HG03196 (cell line): ENCODE measurements around the gene FXR2.

ENCODE experiments used
- ATAC-seq: cut with Tn5 transposase; IDR thresholded peaks from one replicate; pipeline ENCODE4 v1.9.1; 2021; ENCODE audit not compliant: unreplicated experiment

The FXR2 gene

DNA sequence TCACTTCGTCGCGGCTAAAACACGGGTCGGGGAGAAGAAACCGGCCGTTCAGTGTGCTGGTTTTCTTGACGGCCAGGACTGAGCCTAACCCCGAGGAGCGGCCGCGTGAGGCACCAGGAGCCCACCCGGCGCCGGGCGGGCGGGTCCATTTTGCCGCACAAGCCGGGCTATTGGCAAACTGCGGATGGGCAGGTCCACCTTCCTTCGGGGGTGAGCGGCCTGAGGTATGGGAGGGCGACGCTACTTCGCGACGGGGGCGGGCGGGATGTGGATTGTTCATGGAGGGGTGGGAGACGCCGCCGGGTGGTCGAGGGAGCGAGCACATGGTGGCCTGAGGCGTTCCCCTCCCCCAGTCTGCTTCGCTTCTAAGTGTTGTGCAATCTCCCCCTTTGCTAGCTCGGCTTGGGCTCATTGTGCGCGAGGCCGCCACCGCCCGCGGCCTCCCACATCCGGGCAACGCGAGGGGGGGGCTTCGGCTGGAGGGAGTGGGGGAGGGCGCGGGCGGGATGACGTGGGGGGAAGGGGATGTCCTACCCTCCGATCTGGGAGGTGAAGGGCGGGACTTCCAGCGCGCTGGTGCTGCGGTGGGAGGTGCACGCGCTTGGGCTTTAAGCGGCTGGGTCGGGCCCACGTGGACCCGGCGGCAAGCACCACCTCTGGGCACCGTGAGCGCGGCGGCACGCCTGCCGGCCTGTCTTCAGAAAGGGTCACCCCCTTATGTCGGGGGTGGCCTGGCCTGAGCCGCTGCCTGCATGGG, 41.2 kb downstream of the FXR2 start:
- no peak for ATAC-seq

DNA sequence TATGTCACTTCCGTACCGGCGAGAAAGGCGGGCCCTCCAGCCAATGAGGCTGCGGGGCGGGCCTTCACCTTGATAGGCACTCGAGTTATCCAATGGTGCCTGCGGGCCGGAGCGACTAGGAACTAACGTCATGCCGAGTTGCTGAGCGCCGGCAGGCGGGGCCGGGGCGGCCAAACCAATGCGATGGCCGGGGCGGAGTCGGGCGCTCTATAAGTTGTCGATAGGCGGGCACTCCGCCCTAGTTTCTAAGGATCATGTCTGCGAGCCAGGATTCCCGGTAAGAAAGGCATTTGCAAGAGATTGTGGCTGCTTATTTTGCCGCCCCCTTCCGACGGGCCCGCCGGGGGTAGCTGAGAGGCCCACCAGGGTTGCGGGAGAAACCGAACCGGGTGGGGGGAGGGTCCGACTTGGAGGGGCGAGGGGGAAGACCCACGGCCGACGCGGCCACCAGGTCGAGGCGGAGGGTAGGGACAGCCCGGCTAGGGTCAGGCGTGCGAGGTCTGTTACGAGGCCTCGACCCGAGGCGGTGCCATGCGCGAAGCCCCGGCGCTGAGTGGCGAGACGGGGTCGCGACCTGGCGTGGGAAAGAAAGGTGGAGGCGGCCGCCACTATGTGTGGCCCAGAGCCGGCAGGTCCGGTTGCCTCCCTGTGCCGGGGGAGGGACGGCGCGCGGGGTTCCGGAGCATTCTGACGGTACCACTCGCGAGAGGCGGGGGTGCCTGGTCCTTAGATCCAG, 41.9 kb downstream of the FXR2 start:
- peak; percentile 9 for ATAC-seq

DNA sequence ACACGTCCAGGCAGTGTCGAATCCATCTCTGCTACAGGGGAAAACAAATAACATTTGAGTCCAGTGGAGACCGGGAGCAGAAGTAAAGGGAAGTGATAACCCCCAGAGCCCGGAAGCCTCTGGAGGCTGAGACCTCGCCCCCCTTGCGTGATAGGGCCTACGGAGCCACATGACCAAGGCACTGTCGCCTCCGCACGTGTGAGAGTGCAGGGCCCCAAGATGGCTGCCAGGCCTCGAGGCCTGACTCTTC, 42.4 kb downstream of the FXR2 start:
- peak; percentile 87 for ATAC-seq

DNA sequence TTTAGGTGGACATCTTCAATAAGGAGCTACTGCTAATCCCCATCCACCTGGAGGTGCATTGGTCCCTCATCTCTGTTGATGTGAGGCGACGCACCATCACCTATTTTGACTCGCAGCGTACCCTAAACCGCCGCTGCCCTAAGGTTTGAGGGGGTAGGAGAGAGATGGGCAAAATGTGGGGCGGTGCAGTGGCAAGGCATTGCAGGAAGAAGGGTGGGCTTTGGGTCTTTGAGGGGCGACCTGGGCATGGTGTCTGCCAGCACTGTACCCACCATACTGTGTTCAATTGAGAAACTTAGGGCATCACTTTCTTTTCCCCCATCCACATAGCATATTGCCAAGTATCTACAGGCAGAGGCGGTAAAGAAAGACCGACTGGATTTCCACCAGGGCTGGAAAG, 44.3 kb downstream of the FXR2 start:
- ATAC-seq: no peak

DNA sequence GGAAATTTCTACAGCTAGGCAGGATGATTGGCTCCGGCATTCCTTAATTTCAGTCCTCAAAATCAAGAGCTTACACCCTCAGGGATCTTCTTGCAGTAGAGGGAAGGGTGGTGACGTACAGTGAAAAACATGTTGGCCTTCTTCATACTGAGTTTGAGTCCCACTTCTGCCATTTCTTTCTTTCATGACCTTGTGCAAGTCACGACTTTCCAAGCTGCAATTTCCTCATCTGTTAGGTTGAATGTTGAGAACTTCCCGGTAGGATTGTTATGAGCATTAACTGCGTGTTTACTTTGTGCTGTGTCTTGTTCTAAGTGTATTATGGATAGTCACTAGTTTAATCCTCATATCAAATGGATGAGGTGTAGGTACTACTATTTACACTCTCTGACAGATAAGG, 45.1 kb downstream of the FXR2 start:
- ATAC-seq: no peak

DNA sequence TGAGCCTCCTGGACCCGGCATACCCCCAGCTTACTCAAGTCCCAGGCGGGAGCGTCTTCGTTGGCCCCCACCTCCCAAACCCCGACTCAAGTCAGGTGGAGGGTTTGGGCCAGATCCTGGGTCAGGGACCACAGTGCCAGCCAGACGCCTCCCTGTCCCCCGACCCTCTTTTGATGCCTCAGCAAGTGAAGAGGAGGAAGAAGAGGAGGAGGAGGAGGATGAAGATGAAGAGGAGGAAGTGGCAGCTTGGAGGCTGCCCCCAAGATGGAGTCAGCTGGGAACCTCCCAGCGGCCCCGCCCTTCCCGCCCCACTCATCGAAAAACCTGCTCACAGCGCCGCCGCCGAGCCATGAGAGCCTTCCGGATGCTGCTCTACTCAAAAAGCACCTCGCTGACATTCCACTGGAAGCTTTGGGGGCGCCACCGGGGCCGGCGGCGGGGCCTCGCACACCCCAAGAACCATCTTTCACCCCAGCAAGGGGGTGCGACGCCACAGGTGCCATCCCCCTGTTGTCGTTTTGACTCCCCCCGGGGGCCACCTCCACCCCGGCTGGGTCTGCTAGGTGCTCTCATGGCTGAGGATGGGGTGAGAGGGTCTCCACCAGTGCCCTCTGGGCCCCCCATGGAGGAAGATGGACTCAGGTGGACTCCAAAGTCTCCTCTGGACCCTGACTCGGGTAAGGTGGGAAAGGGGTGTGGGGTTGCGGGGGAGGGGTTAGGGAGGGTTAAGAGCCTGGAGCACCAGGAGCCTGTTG, 51.4 kb downstream of the FXR2 start:
- ATAC-seq: no peak

DNA sequence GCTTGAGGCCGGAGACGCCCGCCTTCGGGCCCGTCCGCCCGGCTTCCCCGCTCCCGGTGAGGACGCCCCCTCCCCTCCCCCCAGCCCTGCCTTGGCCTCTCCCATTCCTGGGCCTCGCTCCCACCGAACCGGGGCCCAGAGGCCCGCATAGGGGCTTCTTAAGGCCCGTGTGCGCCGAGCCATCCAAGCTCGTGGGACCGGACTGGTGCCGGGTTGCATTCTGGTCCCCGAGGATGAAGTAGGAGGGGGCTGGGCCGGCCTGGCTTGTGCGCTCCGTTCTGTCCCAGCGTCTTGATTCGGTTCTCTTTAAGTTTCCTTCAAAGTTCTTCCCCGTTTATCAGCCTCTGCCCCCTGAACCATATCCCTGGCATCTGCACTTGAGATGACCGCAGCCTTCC, 52.5 kb downstream of the FXR2 start:
- no peak for ATAC-seq

DNA sequence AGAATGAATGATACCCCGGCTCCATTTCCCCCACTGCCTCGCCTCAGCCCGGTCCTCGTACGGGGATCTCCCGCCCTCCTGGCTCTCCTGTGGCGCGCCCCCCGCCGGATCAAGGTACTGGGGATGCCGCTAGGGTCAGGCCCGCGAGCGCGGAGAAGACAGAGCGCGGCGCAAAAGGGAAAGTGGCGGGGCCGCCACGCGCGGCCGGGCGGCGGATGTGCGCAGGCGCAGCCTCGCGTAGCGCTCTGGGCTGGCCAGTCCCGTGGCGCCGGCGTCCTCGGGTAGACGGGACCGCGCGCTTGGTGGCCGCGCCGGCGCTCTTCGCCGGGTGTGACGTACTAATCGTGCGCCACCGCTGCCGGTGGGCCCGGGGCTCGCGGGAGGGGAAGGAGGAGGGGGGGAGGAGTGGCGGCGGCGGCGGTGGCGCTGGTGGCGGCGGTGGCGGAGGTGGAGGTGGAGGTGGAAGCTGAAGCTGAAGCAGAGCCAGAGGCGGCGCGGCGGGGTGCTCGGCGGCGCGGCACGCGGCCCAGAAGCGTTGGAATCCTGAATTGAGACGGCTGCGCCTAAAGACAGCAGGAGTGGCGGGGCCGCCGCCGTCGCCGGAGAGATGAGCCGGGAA, 53.0 kb downstream of the FXR2 start, which contains the start of gene SENP3:
Gene SENP3 (plus strand): TSS at position 331 of the 619 bp plus-strand sequence. CDS start 1,158 bp downstream, outside the sequence.
- peak; percentile 48 for ATAC-seq

DNA sequence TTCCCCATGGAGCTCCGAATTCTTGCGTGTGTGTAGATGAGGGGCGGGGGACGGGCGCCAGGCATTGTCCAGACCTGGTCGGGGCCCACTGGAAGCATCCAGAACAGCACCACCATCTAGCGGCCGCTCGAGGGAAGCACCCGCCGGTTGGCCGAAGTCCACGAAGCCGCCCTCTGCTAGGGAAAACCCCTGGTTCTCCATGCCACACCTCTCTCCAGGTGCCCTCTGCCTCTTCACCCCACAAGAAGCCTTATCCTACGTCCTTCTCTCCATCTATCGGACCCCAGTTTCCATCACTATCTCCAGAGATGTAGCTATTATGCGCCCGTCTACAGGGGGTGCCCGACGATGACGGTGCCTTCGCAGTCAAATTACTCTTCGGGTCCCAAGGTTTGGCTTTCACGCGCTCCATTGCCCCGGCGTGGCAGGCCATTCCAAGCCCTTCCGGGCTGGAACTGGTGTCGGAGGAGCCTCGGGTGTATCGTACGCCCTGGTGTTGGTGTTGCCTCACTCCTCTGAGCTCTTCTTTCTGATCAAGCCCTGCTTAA, 53.6 kb downstream of the FXR2 start:
- ATAC-seq: peak; percentile 48

DNA sequence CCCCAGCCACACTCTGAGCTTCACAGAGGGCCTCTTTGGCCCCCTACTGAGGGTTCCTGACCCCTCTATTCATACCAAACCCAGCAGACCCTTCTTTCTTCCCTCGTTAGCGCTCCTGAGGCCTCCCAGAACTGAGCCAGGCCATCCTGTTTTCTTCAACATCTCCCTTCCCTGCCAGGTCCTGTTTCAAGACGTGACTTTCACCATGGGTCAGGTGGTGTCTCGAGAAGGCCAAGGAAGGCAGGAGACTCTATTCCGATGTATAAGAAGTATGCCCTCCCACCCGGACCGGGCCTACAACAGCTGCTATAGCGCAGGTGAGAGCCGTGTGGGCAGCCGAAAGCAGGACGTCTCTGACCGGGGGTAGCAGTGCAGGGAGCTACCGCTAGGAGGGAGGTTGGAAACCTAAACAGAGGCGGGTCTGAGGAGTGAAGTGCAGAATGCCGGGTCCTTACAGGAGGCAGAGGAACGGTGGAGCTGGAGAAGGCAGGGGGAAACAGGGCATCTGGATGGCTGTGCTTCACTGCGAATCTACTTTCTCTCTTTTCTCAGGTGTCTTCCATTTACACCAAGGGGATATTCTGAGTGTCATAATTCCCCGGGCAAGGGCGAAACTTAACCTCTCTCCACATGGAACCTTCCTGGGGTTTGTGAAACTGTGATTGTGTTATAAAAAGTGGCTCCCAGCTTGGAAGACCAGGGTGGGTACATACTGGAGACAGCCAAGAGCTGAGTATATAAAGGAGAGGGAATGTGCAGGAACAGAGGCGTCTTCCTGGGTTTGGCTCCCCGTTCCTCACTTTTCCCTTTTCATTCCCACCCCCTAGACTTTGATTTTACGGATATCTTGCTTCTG, 54.3 kb downstream of the FXR2 start:
- ATAC-seq: no peak

DNA sequence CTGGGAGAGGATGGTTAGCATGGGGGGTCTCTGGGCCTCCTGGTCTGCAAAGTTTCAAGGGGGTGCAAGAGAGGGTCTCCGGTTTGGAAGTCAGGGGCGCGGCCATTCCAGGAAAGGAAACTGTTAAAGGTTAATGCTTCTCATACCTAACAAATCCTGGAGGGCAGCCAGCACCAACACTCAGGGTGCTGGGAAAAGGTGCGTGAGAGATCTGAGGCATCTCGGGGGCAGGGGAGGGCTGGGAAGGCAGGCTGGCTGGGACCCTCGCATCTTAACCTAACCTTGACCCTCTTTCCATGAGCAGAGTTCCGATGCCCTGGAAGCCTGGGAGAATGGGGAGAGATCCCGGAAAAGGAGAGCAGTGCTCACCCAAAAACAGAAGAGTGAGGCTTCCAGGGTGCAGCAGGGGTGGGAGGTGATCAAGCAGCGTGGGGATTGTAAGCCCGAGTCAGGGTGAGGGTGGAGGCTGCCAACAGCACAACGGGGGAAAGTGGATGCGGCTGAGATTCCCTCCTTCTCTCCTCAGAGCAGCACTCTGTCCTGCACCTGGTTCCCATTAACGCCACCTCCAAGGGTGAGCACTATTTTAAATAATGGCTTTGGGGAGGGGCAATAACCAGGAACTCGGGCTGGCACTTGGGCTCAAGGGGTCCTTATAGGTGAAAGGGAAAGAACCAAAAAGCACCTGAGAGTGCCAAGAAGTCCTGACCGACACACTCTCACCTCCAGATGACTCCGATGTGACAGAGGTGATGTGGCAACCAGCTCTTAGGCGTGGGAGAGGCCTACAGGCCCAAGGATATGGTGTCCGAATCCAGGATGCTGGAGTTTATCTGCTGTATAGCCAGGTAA, 55.2 kb downstream of the FXR2 start:
- ATAC-seq: no peak

DNA sequence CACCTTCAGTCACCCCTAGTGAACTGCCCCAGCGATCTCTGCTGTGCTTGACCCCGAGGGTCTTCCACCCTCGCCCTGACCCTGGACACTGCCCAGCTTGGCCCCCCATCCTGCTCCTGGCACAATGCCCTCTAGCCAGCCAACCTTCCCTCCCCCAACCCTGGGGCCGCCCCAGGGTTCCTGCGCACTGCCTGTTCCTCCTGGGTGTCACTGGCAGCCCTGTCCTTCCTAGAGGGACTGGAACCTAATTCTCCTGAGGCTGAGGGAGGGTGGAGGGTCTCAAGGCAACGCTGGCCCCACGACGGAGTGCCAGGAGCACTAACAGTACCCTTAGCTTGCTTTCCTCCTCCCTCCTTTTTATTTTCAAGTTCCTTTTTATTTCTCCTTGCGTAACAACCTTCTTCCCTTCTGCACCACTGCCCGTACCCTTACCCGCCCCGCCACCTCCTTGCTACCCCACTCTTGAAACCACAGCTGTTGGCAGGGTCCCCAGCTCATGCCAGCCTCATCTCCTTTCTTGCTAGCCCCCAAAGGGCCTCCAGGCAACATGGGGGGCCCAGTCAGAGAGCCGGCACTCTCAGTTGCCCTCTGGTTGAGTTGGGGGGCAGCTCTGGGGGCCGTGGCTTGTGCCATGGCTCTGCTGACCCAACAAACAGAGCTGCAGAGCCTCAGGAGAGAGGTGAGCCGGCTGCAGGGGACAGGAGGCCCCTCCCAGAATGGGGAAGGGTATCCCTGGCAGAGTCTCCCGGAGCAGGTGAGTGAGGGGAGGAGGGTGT, 56.0 kb downstream of the FXR2 start, which contains the start of gene TNFSF13:
Gene TNFSF13 (plus strand): TSS at position 207 of the 776 bp plus-strand sequence. CDS start 290 bp downstream, at position 497.
- ATAC-seq: no peak

DNA sequence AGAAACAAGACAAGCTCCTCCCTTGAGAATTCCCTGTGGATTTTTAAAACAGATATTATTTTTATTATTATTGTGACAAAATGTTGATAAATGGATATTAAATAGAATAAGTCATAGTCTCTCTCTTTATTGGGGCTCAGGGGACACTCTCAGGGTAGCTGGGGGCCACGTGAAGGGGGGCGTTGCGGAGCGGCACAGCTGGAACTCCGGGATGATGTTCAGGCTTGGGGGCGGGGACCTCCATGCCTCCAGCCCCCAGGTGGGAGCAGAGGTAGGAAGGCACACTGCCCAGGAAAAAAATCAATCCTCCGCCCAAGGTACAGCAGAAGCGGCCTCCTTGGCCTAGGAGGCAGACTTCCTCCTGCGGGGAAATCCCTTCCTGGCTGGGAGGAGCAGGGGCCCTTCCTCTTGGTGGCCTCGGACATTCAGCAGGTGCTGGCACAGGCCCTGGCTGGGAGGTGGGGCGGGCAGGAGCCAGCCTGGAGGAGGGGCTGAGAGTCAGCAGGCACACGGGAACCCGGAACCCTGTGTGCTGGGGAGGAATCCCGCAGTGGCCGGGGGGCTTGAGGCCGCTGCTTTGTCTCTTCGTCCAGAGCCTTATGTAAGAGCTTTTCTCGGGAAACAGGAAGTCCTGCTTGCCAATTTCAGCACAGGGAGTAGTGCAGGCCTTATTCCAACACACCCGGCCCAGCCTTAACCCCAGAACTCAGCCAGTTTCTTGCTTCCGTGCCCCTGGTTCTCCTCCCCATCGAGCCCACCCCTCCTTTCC, 56.7 kb downstream of the FXR2 start:
- ATAC-seq: no peak

DNA sequence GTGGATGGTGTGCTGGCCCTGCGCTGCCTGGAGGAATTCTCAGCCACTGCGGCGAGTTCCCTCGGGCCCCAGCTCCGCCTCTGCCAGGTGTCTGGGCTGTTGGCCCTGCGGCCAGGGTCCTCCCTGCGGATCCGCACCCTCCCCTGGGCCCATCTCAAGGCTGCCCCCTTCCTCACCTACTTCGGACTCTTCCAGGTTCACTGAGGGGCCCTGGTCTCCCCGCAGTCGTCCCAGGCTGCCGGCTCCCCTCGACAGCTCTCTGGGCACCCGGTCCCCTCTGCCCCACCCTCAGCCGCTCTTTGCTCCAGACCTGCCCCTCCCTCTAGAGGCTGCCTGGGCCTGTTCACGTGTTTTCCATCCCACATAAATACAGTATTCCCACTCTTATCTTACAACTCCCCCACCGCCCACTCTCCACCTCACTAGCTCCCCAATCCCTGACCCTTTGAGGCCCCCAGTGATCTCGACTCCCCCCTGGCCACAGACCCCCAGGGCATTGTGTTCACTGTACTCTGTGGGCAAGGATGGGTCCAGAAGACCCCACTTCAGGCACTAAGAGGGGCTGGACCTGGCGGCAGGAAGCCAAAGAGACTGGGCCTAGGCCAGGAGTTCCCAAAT, 57.4 kb downstream of the FXR2 start:
- no peak for ATAC-seq

DNA sequence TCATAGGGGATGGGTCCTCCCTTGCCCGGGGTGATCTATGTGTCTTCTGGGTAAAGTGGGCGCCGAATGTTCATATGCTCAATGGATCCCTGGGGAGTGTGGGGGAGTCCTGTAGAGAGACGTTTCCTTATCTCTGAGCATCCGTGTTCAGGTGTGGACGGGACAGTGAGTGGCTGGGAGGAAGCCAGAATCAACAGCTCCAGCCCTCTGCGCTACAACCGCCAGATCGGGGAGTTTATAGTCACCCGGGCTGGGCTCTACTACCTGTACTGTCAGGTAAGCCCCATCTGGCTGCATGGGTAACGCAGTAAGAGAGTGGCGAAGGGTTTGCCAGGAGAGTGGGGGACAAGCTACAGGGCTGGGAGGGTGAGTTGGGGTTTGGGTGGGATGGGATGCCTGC, 58.1 kb downstream of the FXR2 start:
- ATAC-seq: no peak

DNA sequence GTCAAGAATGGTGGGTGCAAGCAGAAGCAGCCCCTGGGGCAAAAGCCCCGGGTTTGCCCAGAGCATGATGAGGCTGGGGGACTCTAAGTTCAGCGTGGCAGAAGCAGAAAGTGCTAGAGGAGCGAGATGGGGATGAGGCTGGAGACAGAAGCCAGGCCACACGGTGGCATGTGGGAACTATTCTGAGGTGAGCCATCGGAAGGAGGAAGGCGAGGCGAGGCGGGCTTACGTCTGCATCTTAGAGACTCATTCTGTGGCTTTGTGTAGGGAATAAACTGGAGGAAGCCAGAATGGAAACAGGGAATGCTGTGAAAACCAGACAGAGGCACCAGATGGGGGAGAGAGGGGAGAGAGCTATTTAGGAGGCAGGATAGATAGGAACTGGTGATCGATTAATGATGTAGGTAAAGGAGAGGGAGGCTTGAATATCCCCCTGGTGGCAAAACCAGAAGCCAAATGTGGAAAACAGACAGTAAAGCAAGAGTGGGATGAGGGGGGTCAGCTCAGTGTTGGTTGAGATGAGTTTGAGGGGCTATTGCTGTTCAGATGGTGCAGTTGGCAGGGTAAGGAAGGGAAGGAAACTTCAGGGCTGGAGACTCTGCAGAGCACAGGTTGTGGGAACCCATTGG, 59.3 kb downstream of the FXR2 start:
- no peak for ATAC-seq

DNA sequence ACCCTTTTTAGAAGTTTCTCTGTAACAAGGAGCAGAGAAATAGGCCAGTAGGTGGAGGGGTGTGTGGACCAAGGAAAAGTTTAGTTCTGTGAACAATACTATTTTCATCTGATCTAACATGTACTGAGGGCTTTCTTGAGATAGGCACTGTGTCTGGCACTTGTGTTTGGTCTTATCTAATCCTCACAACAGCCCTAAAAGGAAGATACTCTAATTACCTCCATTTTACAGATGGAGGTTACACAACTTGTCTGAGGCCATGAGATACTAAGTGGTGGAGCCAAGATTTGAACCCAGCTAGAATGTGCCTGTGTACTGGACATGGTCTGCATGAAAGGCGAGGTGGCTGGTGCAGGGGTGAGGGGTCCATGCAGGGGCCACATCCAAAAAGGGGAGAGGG, 61.3 kb downstream of the FXR2 start:
- ATAC-seq: no peak
